Adrenal gland (tissue), 5 donors: Measurements from ENCODE around the gene SMARCD3.

Source experiments
- POLR2A ChIP-seq, 2 donors: fragments of 450-650 bp; IDR thresholded peaks; one replicate each; pipeline ENCODE4 v1.6.1; 2017; ENCODE audit warnings: antibody characterized with exemption in 2 of 2, mild to moderate bottlenecking in 2 of 2, moderate library complexity in 1 of 2
- TF ChIP-seq, protein P1 (sequence below), 6 experiments: fragments of 450-650 bp in 4 of 6; fragments of 200-600 bp in 2 of 6; sonication (generic) in 1 of 6; IDR thresholded peaks; 1 replicate in 5 of 6; 2 replicates in 1 of 6; pipeline versions ENCODE4 v1.5.1 to v1.8.0; 2016 to 2021; ENCODE audit warnings: antibody characterized with exemption in 6 of 6, mild to moderate bottlenecking in 2 of 6, moderate library complexity in 1 of 6
- donor health status: DM: no; HTN: no; CAD: no.

GRCh38 chr7:151195616-151196450, 52.7 kb downstream of the SMARCD3 start:
- TF ChIP-seq, protein P1, sequence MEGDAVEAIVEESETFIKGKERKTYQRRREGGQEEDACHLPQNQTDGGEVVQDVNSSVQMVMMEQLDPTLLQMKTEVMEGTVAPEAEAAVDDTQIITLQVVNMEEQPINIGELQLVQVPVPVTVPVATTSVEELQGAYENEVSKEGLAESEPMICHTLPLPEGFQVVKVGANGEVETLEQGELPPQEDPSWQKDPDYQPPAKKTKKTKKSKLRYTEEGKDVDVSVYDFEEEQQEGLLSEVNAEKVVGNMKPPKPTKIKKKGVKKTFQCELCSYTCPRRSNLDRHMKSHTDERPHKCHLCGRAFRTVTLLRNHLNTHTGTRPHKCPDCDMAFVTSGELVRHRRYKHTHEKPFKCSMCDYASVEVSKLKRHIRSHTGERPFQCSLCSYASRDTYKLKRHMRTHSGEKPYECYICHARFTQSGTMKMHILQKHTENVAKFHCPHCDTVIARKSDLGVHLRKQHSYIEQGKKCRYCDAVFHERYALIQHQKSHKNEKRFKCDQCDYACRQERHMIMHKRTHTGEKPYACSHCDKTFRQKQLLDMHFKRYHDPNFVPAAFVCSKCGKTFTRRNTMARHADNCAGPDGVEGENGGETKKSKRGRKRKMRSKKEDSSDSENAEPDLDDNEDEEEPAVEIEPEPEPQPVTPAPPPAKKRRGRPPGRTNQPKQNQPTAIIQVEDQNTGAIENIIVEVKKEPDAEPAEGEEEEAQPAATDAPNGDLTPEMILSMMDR (IDR thresholded peaks at IDR 0.05), result no peak
- TF ChIP-seq POLR2A (IDR thresholded peaks at IDR 0.05), result no peak
